ENCODE measurements around the gene IGF2. TPM values are rescaled to one million over a fixed set of nuclear protein-coding genes. Genes with fewer than 3 reads are reported as not detected.

IGF2 gene
- total RNA-seq, 1 donor from 2014 or later, result 110 TPM

GRCh38 chr11:2102132-2102882 is 36.9 kb downstream of the IGF2 start:
- peaks cover 6% of the 10 kb centered on the region for H3K27me3 Mint-ChIP-seq (ENCODE audit: low read depth)
- no peaks in the 10 kb centered on the region for H3K9me3 Mint-ChIP-seq (ENCODE audit: low read depth)
- no peak overlapping the region for H3K27ac Mint-ChIP-seq (ENCODE audit: unreplicated experiment)
- H3K4me1 Mint-ChIP-seq (ENCODE audit: low read depth), result peaks cover 7% of the 10 kb centered on the region
- no peak overlapping the region for H3K4me3 Mint-ChIP-seq (ENCODE audit: unreplicated experiment)
- TF ChIP-seq CTCF (IDR thresholded peaks at IDR 0.05), result no peak
- H3K36me3 Mint-ChIP-seq (ENCODE audit: low read depth), result no peaks in the 10 kb centered on the region
- peak; percentile 51 for DNase-seq (ENCODE audit: low spot score)

GRCh38 chr11:2101171-2101675 is 38.0 kb downstream of the IGF2 start:
- H3K9me3 Mint-ChIP-seq (ENCODE audit: low read depth), result no peaks in the 10 kb centered on the region
- H3K4me1 Mint-ChIP-seq (ENCODE audit: low read depth), result peaks cover 18% of the 10 kb centered on the region
- no peak for TF ChIP-seq CTCF (IDR thresholded peaks at IDR 0.05)
- no peak overlapping the region for H3K4me3 Mint-ChIP-seq (ENCODE audit: unreplicated experiment)
- DNase-seq (ENCODE audit: low spot score), result peak; percentile 64
- no peaks in the 10 kb centered on the region for H3K36me3 Mint-ChIP-seq (ENCODE audit: low read depth)
- H3K27ac Mint-ChIP-seq (ENCODE audit: unreplicated experiment), result no peak overlapping the region
- peaks cover 6% of the 10 kb centered on the region for H3K27me3 Mint-ChIP-seq (ENCODE audit: low read depth)

- DNase-seq (ENCODE audit: low spot score), result peak; percentile 83
- no peak for TF ChIP-seq CTCF (IDR thresholded peaks at IDR 0.05)
- H3K27me3 Mint-ChIP-seq (ENCODE audit: low read depth), result peaks cover 6% of the 10 kb centered on the region
- no peaks in the 10 kb centered on the region for H3K9me3 Mint-ChIP-seq (ENCODE audit: low read depth)
- peaks cover 24% of the 10 kb centered on the region for H3K4me1 Mint-ChIP-seq (ENCODE audit: low read depth)
- no peak overlapping the region for H3K4me3 Mint-ChIP-seq (ENCODE audit: unreplicated experiment)
- no peak overlapping the region for H3K27ac Mint-ChIP-seq (ENCODE audit: unreplicated experiment)
- H3K36me3 Mint-ChIP-seq (ENCODE audit: low read depth), result no peaks in the 10 kb centered on the region
Observed at GRCh38 chr11:2100361-2101170, 38.6 kb downstream of the IGF2 start.

GRCh38 chr11:2099516-2100349 is 39.5 kb downstream of the IGF2 start:
- no peaks in the 10 kb centered on the region for H3K9me3 Mint-ChIP-seq (ENCODE audit: low read depth)
- no peak for TF ChIP-seq CTCF (IDR thresholded peaks at IDR 0.05)
- peak; percentile 94 for DNase-seq (ENCODE audit: low spot score)
- peaks cover 4% of the 10 kb centered on the region for H3K27me3 Mint-ChIP-seq (ENCODE audit: low read depth)
- H3K4me3 Mint-ChIP-seq (ENCODE audit: unreplicated experiment), result no peak overlapping the region
- H3K4me1 Mint-ChIP-seq (ENCODE audit: low read depth), result peaks cover 27% of the 10 kb centered on the region
- no peak overlapping the region for H3K27ac Mint-ChIP-seq (ENCODE audit: unreplicated experiment)
- no peaks in the 10 kb centered on the region for H3K36me3 Mint-ChIP-seq (ENCODE audit: low read depth)

Data from chondrocyte (in vitro differentiated cells).